ENCODE measurements around the gene FCHSD2.
"Not testable (repeated sequence)": the region's sequence is repeated elsewhere in the genome, so short reads cannot be mapped to it uniquely, and the experiment has no call there.

FCHSD2 gene

GRCh38 chr11:72983560-72983959, 158.6 kb downstream of the FCHSD2 start:
- no peak overlapping the region for H3K4me3 ChIP-seq (replicated peaks; ENCODE audit: low read depth, low read length)
- no peak for DNase-seq (ENCODE audit: low read depth)
- TF ChIP-seq CTCF (IDR thresholded peaks at IDR 0.05; ENCODE audit: low read length, missing control alignments), result no peak

GRCh38 chr11:72981971-72982685, 160.0 kb downstream of the FCHSD2 start:
- H3K4me3 ChIP-seq (replicated peaks; ENCODE audit: low read depth, low read length), result no peak overlapping the region
- no peak for TF ChIP-seq CTCF (IDR thresholded peaks at IDR 0.05; ENCODE audit: low read length, missing control alignments)
- DNase-seq (ENCODE audit: low read depth), result peak; percentile 33

DNA sequence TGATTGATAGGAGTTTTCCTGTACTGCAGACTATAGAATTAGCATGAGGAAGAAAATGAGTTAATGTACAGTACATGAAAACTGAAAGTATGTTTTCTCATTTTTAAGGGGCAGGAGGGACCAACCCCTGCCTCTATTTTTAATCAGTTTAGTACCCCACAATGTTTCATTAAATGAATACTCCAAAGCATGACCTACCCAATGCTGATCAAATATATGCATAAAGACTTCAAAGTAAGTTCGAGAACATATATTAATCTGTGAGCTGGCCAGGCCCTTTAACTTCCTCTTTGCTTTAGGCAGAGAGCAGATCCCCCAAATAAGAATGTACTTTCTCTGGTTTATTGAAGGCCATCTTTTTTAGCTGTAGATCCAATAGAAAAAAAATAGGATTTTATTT, 161.0 kb downstream of the FCHSD2 start:
- no peak for TF ChIP-seq CTCF (IDR thresholded peaks at IDR 0.05; ENCODE audit: low read length, missing control alignments)
- no peak overlapping the region for H3K4me3 ChIP-seq (replicated peaks; ENCODE audit: low read depth, low read length)
- no peak for DNase-seq (ENCODE audit: low read depth)

DNA sequence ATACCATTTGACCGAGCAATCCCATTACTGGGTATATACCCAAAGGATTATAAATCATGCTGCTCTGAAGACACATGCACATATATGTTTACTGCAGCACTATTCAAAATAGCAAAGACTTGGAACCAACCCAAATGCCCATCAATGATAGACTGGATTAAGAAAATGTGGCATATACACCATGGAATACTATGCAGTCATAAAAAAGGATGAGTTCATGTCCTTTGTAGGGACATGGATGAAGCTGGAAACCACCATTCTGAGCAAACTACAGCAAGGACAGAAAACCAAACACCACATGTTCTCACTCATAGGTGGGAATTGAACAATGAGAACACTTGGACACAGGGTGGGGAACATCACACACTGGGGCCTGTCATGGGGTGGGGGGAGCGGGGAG, 164.3 kb downstream of the FCHSD2 start:
- not testable (repeated sequence) for H3K4me3 ChIP-seq (replicated peaks; ENCODE audit: low read depth, low read length); DNase-seq (ENCODE audit: low read depth)

DNA sequence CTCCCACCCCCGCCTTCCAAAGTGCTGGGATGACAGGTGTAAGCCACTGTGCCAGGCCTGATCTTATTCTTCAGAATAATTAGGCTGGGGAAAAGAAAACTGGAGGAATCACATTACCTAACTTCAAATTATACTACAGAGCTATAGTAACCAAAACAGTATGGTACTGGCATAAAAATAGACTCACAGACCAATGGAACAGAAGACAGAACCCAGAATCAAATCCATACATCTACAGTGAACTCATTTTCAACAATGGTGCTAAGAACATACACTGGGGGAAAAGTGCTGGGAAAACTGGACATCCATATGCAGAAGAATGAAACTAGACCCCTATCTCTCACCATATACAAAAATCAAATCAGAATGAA, 165.6 kb downstream of the FCHSD2 start:
- DNase-seq (ENCODE audit: low read depth); H3K4me3 ChIP-seq (replicated peaks; ENCODE audit: low read depth, low read length): not testable (repeated sequence)

DNA sequence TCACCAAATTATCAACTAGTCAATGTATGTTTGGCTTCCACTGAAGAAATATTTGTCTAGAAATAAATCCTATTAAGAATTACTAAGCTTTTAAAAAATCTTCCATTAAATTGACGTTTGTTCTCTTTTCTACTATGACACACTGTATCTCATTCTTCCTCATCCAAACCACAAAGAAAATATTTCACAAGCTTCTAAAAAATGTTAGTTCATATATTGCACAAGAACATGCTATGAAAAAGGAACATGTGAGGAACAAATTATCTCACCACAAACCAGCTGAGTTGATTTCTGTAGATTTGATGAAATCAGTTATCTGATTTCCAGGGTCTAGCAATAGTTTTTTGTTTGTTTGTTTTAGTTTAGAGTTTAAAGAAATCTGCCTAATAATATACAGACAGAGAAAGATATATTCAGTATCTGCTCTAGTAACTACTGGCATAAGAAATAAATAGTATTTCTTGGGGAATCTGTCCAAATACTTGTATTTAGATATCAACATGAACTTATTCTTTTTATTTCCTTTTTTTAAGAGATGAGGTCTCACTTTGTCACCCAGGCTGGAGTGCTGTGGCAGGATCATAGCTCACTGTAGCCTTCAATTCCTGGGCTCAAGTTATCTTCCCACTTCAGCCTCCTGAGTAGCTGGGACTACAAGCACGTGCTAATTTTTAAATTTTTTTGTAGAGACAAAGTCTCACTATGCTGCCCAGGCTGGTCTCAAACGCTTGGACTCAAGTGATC, 166.2 kb downstream of the FCHSD2 start:
- peak; percentile 91 for DNase-seq (ENCODE audit: low read depth)
- no peak overlapping the region for H3K4me3 ChIP-seq (replicated peaks; ENCODE audit: low read depth, low read length)
- TF ChIP-seq CTCF (IDR thresholded peaks at IDR 0.05; ENCODE audit: low read length, missing control alignments), result no peak

DNA sequence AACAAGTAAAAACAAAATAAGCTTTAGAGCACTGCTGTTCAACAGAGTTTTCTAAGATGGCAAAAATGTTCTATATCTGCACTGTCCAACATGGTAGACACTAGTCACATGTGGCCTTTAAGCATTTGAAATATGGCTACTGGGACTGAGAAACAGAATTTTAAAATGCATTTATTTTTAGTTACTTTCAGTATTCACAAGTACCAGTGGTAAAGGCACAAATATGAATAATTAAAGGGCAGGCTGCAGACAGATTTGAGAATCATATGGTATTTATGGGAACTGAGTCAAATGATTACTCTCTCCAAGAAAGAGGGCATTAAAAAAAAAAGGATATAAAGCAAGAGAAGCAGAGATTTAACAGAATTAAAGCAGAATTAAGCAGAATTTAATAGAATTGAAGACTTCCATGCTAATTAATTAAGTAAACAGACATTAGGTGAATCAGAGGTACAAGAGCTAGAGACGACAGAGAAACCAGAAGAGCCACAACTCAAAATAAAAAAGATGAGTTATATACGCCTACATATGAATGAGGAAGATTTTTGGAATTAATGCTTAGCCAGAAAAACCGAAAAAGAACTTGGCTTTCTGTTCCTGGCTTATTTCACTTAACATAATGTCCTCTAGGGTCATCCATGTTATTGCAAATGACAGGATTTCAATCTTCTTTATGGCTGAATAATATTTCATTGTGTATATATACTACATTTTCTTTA, 167.5 kb downstream of the FCHSD2 start:
- H3K4me3 ChIP-seq (replicated peaks; ENCODE audit: low read depth, low read length), result no peak overlapping the region
- no peak for DNase-seq (ENCODE audit: low read depth)
- TF ChIP-seq CTCF (IDR thresholded peaks at IDR 0.05; ENCODE audit: low read length, missing control alignments), result no peak

All from fibroblast of pulmonary artery (primary cell).